HepG2 (cell line): ENCODE results near the gene CDC42EP5. TPM values are rescaled to one million over a fixed set of nuclear protein-coding genes. Genes with fewer than 3 reads are reported as not detected.

ENCODE experiments used
- CC2D1A ChIP-seq: sonication (generic); formaldehyde crosslinking; IDR thresholded peaks from 2 replicates; pipeline ENCODE4 v1.8.1; 2023; ENCODE audit warnings: mild to moderate bottlenecking, missing genetic modification reagents
- CREBL2 ChIP-seq: sonication (generic); formaldehyde crosslinking; IDR thresholded peaks from 2 replicates; pipeline ENCODE4 v1.8.1; 2023; ENCODE audit warnings: missing genetic modification reagents, mild to moderate bottlenecking, borderline replicate concordance
- KIAA2018 ChIP-seq: sonication (generic); formaldehyde crosslinking; IDR thresholded peaks from 2 replicates; pipeline ENCODE4 v1.5.0; 2020; ENCODE audit warnings: mild to moderate bottlenecking, missing genetic modification reagents, borderline replicate concordance
- MAFG ChIP-seq: sonication (generic); formaldehyde crosslinking; IDR thresholded peaks from 2 replicates; pipeline ENCODE4 v1.5.1; 2020; ENCODE audit warnings: mild to moderate bottlenecking, missing genetic modification reagents
- MTF1 ChIP-seq: sonication (generic); formaldehyde crosslinking; IDR thresholded peaks from 2 replicates; pipeline ENCODE4 v1.5.0; 2020; ENCODE audit warnings: missing genetic modification reagents
- NFE2L2 ChIP-seq: fragments of 150-350 bp; IDR thresholded peaks from 2 replicates; pipeline ENCODE4 v1.6.1; 2014; ENCODE audit warnings: low read length
- SMAD1 ChIP-seq: sonication (generic); formaldehyde crosslinking; IDR thresholded peaks from 2 replicates; pipeline ENCODE4 v1.4.0; 2020; ENCODE audit warnings: missing genetic modification reagents, low read depth, mild to moderate bottlenecking, borderline replicate concordance
- SNAPC2 ChIP-seq: sonication (generic); formaldehyde crosslinking; IDR thresholded peaks from 2 replicates; pipeline ENCODE4 v1.8.1; 2022; ENCODE audit warnings: mild to moderate bottlenecking, missing genetic modification reagents
- TSC22D2 ChIP-seq: sonication (generic); formaldehyde crosslinking; IDR thresholded peaks from 2 replicates; pipeline ENCODE4 v1.5.1; 2020; ENCODE audit warnings: missing genetic modification reagents, mild to moderate bottlenecking, borderline replicate concordance
- YEATS4 ChIP-seq: sonication (generic); formaldehyde crosslinking; IDR thresholded peaks from 2 replicates; pipeline ENCODE4 v1.4.0; 2020; ENCODE audit warnings: missing genetic modification reagents, borderline replicate concordance
- ZNF550 ChIP-seq: sonication (generic); formaldehyde crosslinking; IDR thresholded peaks from 2 replicates; pipeline ENCODE4 v1.4.0; 2020; ENCODE audit warnings: mild to moderate bottlenecking, missing genetic modification reagents, borderline replicate concordance
- ZNF713 ChIP-seq: sonication (generic); formaldehyde crosslinking; IDR thresholded peaks from 2 replicates; pipeline ENCODE4 v1.4.0; 2020; ENCODE audit warnings: mild to moderate bottlenecking, missing genetic modification reagents
- polyA plus RNA-seq, 8 experiments: library from polyadenylated mRNA; depleted of rRNA in 3 of 8; stranded (reverse) in 7 of 8; unstranded in 1 of 8; fragments of >200 nt; fragmentation: Illumina TruSeq in 4 of 8; extraction: Trizol in 4 of 8; gene quantifications; 2 replicates each; pipeline versions ENCODE4 v1.2.1 to v1.2.3, GENCODE V29; 2011 to 2016; ENCODE audit warnings: low read depth in 4 of 8, missing spikeins in 1 of 8, mixed read lengths in 1 of 8; ENCODE audit not compliant: insufficient read depth in 1 of 8
- total RNA-seq, 5 experiments: library from RNA; depleted of rRNA; stranded (reverse); fragments of >200 nt; fragmentation: Illumina TruSeq; extraction: Trizol; gene quantifications; 2 replicates each; pipeline ENCODE4 v1.2.3, GENCODE V29; 2016; ENCODE audit warnings: low read depth in 1 of 5

The CDC42EP5 gene
- total and polyA plus RNA-seq, 2 of the 13 experiments (the other 11 are each of a cell fraction or from before 2014, with no cell fraction given) = 0.41 to 1.6 TPM

GRCh38 chr19:54420383-54421168 lies 52.5 kb downstream of the CDC42EP5 start (continued):
- TF ChIP-seq SNAPC2 (CRISPR knock-in tag) = no peak
- TF ChIP-seq SMAD1 (CRISPR knock-in tag) = no peak
- TF ChIP-seq CREBL2 (CRISPR knock-in tag) = no peak
- TF ChIP-seq YEATS4 (CRISPR knock-in tag) = peak; percentile 40; the same call in 1 of the 2 replicates
- TF ChIP-seq ZNF713 (CRISPR knock-in tag) = no peak
- no peak for TF ChIP-seq TSC22D2 (CRISPR knock-in tag)
- no peak for TF ChIP-seq MTF1 (CRISPR knock-in tag)
- no peak for TF ChIP-seq CC2D1A (CRISPR knock-in tag)
- no peak for TF ChIP-seq MAFG (CRISPR knock-in tag)
- no peak for TF ChIP-seq KIAA2018 (CRISPR knock-in tag)
- TF ChIP-seq NFE2L2 = no peak
- no peak for TF ChIP-seq ZNF550 (CRISPR knock-in tag)
